Measurements from ENCODE around the gene SP6. TPM values are rescaled to one million over a fixed set of nuclear protein-coding genes. Genes with fewer than 3 reads are reported as not detected.

SP6 gene
- total RNA-seq, 1 experiment from 2014 or later = 10.8 TPM

- no peaks in the 10 kb centered on the region for H3K9me2 ChIP-seq (ENCODE audit: insufficient read depth)
- peaks cover 16 to 27% of the 10 kb centered on the region in 2 experiments for H3K4me1 ChIP-seq (ENCODE audit: control insufficient read depth in 1 of 2, insufficient read depth in 2 of 2, low read length in 2 of 2)
- H3K4me3 ChIP-seq (replicated peaks in 1 of 2; ENCODE audit: low read depth in 1 of 2, low read length in 2 of 2) = no peak overlapping the region
- H3K27me3 ChIP-seq (ENCODE audit: insufficient read depth, low read length) = no peaks in the 10 kb centered on the region
- TF ChIP-seq POLR2A (IDR thresholded peaks at IDR 0.05; ENCODE audit: borderline replicate concordance, extremely low read depth, insufficient read depth, insufficient read length) = no peak
- no peak for TF ChIP-seq ATF3 (IDR thresholded peaks at IDR 0.05)
- no peak for TF ChIP-seq EZH2 (IDR thresholded peaks at IDR 0.05)
- no peak for TF ChIP-seq YY1 (IDR thresholded peaks at IDR 0.05; ENCODE audit: extremely low read depth, insufficient replicate concordance, low read depth, low read length)
- no peak for TF ChIP-seq ELF1 (IDR thresholded peaks at IDR 0.05; ENCODE audit: borderline replicate concordance, low read depth)
- no peak for TF ChIP-seq ZBTB33 (IDR thresholded peaks at IDR 0.05; ENCODE audit: extremely low read depth, insufficient replicate concordance, low read length)
- TF ChIP-seq EZH2phosphoT487 (IDR thresholded peaks at IDR 0.05; ENCODE audit: borderline replicate concordance) = no peak
- no peak for TF ChIP-seq CBX3 (IDR thresholded peaks at IDR 0.05; ENCODE audit: low read depth)
- TF ChIP-seq SRF (IDR thresholded peaks at IDR 0.05; ENCODE audit: low read depth) = no peak
- no peak for TF ChIP-seq JUND (IDR thresholded peaks at IDR 0.05)
- TF ChIP-seq POLR2AphosphoS5 (IDR thresholded peaks at IDR 0.05; ENCODE audit: low read depth, low read length) = no peak
- TF ChIP-seq MAX (IDR thresholded peaks at IDR 0.05) = no peak
- no peak for TF ChIP-seq EGR1 (IDR thresholded peaks at IDR 0.05; ENCODE audit: low read depth)
- TF ChIP-seq SIN3A (IDR thresholded peaks at IDR 0.05; ENCODE audit: low read depth) = no peak
- no peak for TF ChIP-seq SP1 (IDR thresholded peaks at IDR 0.05; ENCODE audit: low read depth)
- TF ChIP-seq FOSL1 (IDR thresholded peaks at IDR 0.05; ENCODE audit: low read depth) = no peak
- TF ChIP-seq CTCF (IDR thresholded peaks at IDR 0.05 in 2 of 3, conservative IDR thresholded peaks at IDR 0.05 in 1 of 3; ENCODE audit: borderline replicate concordance in 1 of 3, insufficient read depth in 1 of 3, low read depth in 2 of 3, low read length in 2 of 3) = no peak
- H3K79me2 ChIP-seq (ENCODE audit: insufficient read depth, low read length) = no peaks in the 10 kb centered on the region
- ChIA-PET CTCF (no interaction called here), POLR2A (interaction anchor here (1.4 kb wide), 1 partner anchor 13 kb away, joined by 3 read pairs; the partner anchor contains the start of genes LRRC46 and MRPL10), RAD21 (ENCODE audit: low non-redundant PET in 1 of 2, low total read pairs in 2 of 2, uncharacterized antibody in 2 of 2, unreplicated experiment in 2 of 2) (no interaction called here)
- no peaks in the 10 kb centered on the region for H3K9me3 ChIP-seq (ENCODE audit: control insufficient read depth in 1 of 2, insufficient read depth in 1 of 2, low read depth in 1 of 2, low read length in 2 of 2)
- BruUV-seq (replicated peaks) = no TSS peak
- H3K27ac ChIP-seq (ENCODE audit: low read depth, low read length) = no peak overlapping the region
- H2AFZ ChIP-seq (ENCODE audit: low read depth, low read length, poor library complexity, severe bottlenecking) = no peak overlapping the region
- peaks cover 0 to 2% of the 10 kb centered on the region in 2 experiments; a peak in 2 of 4 replicates for H3K36me3 ChIP-seq (ENCODE audit: control insufficient read depth in 1 of 2, insufficient read depth in 2 of 2, low read length in 2 of 2)
- H3K4me2 ChIP-seq (ENCODE audit: low read length) = no peak overlapping the region
- ATAC-seq (no peak), DNase-seq (ENCODE audit: low read depth, low spot score) (no peak)
- H4K20me1 ChIP-seq (ENCODE audit: insufficient read depth) = no peaks in the 10 kb centered on the region
- intact Hi-C loops (cut with micrococcal nuclease) = no loop called here
- no peak overlapping the region for H3K9ac ChIP-seq (ENCODE audit: low read length)
These were observed 32.8 kb downstream of the SP6 start for GRCh38 chr17:47818002-47818695.

All from HCT116 (cell line).